Mucosa of descending colon (tissue), 3 donors: Measurements from ENCODE around the gene SYT8. TPM values are rescaled to one million over a fixed set of nuclear protein-coding genes. Genes with fewer than 3 reads are reported as not detected.
A peak's percentile ranks its signal among the peaks of the same experiment; 100 is the strongest.

ENCODE experiments used
- ATAC-seq: fragments of 200-7000 bp; cut with Tn5 transposase; one replicate; pipeline ENCODE4 v1.9.1; 2020; ENCODE audit warnings: mild to moderate bottlenecking, moderate library complexity
- DNase-seq, 3 donors: peaks; one replicate each; pipeline ENCODE4 v3.0.0-alpha.2; 2020
- H3K36me3 ChIP-seq: fragments of 200-600 bp; one replicate; pipeline ENCODE4 v1.8.0; 2021; ENCODE audit warnings: low read depth, mild to moderate bottlenecking
- H3K4me1 ChIP-seq: fragments of 200-600 bp; one replicate; pipeline ENCODE4 v1.8.0; 2021; ENCODE audit warnings: low read depth, mild to moderate bottlenecking
- H3K4me3 ChIP-seq: fragments of 200-600 bp; one replicate; pipeline ENCODE4 v1.8.0; 2021; ENCODE audit warnings: mild to moderate bottlenecking
- H3K9me3 ChIP-seq: fragments of 200-600 bp; one replicate; pipeline ENCODE4 v1.8.0; 2021; ENCODE audit warnings: mild to moderate bottlenecking
- CTCF ChIP-seq: fragments of 200-600 bp; IDR thresholded peaks from one replicate; pipeline ENCODE4 v1.8.0; 2022; ENCODE audit warnings: antibody characterized with exemption, mild to moderate bottlenecking
- intact Hi-C, 2 donors: fragments of 100-400 bp; cut with DNase I in 1 of 2; cut with micrococcal nuclease in 1 of 2; formaldehyde crosslinking; loops; one replicate each; pipeline versions ENCODE4 v1.11.0 to v1.11.1; 2022; cut with DNase I, micrococcal nuclease
- total RNA-seq, 3 donors: library from RNA; stranded (reverse); fragmentation: NEBNext Ultra II Directional in 2 of 3; extraction: Animal tissue kit (Norgen Biotek cat#: 25700) in 2 of 3; gene quantifications; one replicate each; pipeline versions ENCODE4 v1.2.1 to v1.2.4, GENCODE V29; 2021 to 2023
- donor health status: DM: no; HTN: no; CAD: no; lungs with moderate emphysema.
- donor health status: DM: no; HTN: no; CAD: no.
- donor health status: DM: no; HTN: yes; CAD: no.

Gene SYT8
- total RNA-seq, 3 donors from 2014 or later = 0.98 to 2.4 (median 2.1) TPM

- ATAC-seq = peak; percentile 24
- DNase-seq = peak; percentile 71 to 82 (median 76)
- no peaks in the 10 kb centered on the region for H3K9me3 ChIP-seq
- peaks cover 50% of the 10 kb centered on the region for H3K4me1 ChIP-seq
- no peak overlapping the region for H3K4me3 ChIP-seq
- peak; percentile 95 for TF ChIP-seq CTCF
- no peaks in the 10 kb centered on the region for H3K36me3 ChIP-seq
- intact Hi-C loops = loop anchor here (2.0 to 5.0 kb wide), 3 partner anchors 70 to 180 kb away; partner anchors contain the start of gene CTSD (in 1 of the 2)
Measured at GRCh38 chr11:1832211-1832919, 2.4 kb upstream of the SYT8 start.

DNA sequence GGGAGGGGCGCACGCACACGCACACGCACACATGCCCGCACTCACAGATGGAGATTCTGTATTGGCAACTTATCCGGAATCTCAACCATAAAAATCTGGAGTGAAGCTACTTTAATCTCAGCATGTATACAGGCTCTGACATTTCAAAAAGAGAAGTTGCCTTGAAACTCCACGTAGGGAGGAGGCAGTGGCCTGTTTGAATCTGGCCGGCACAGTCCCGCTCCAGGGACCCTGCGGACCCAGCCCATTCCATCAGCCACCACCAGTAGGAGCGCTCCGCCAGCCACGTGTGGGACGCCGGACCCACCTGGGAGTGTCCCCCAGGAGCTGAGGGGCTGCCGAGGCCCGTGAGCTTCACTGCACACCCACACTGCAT lies 1.9 kb upstream of the SYT8 start:
- DNase-seq (peak in 1 of 3 donors; percentile 32), ATAC-seq (no peak)
- no peaks in the 10 kb centered on the region for H3K36me3 ChIP-seq
- intact Hi-C loops = loop anchor here (2.0 to 5.0 kb wide), 3 partner anchors 71 to 181 kb away; partner anchors contain the start of gene CTSD (in 1 of the 2)
- no peaks in the 10 kb centered on the region for H3K9me3 ChIP-seq
- no peak for TF ChIP-seq CTCF
- no peak overlapping the region for H3K4me3 ChIP-seq
- peaks cover 55% of the 10 kb centered on the region for H3K4me1 ChIP-seq

- H3K9me3 ChIP-seq = no peaks in the 10 kb centered on the region
- DNase-seq (peak; percentile 86 to 94 (median 91)), ATAC-seq (peak; percentile 87)
- H3K36me3 ChIP-seq = no peaks in the 10 kb centered on the region
- intact Hi-C loops = loop anchor here in 1 of 2 donors (5.0 kb wide), 2 partner anchors 72 to 182 kb away; partner anchors contain the start of gene CTSD
- peaks cover 55% of the 10 kb centered on the region for H3K4me1 ChIP-seq
- TF ChIP-seq CTCF = no peak
- no peak overlapping the region for H3K4me3 ChIP-seq
Measured at GRCh38 chr11:1834062-1834610, 654 bp upstream of the SYT8 start.

- intact Hi-C loops = no loop called here
- no peak overlapping the region for H3K4me3 ChIP-seq
- peaks cover 46% of the 10 kb centered on the region for H3K4me1 ChIP-seq
- H3K36me3 ChIP-seq = no peaks in the 10 kb centered on the region
- DNase-seq = peak in 2 of 3 donors; percentile 36 to 58
- H3K9me3 ChIP-seq = no peaks in the 10 kb centered on the region
- TF ChIP-seq CTCF = no peak
- ATAC-seq = no peak
Measured at GRCh38 chr11:1835671-1836010, 851 bp downstream of the SYT8 start.

DNA sequence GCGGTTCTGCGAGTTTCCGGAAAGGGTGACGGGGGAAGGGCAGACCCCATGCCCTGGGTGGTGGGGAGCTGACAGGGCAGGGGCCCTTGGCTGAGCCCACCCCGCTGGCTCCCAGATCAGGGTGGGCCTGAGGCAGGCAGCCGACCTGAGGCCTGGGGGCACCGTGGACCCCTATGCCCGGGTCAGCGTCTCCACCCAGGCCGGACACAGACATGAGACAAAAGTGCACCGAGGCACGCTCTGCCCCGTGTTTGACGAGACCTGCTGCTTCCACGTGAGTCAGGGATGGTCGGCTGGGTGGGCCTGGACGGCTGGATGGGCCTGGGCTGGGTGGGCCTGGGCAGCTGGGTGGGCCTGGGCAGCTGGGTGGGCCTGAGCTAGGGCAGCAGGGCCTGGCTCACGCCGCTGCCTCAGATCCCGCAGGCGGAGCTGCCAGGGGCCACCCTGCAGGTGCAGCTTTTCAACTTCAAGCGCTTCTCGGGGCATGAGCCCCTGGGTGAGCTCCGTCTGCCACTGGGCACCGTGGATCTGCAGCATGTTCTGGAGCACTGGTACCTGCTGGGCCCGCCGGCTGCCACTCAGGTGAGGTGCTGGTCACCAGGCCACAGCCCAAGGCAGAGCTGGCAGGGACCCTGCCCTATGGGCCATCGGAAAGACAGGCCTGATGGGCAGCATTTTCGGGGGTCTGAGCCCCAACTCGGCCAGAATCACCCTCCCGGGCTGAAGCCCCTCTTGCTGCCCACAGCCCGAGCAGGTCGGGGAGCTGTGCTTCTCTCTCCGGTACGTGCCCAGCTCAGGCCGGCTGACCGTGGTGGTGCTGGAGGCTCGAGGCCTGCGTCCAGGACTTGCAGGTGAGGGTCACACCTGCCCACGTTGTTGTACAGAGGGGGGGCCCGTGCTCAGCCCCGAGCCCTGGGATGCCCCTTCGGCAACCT lies 1.5 kb downstream of the SYT8 start:
- Histone ChIP-seq H3K9me3 (no peaks in the 10 kb centered on the region), H3K4me1 (peaks cover 41% of the 10 kb centered on the region), H3K4me3 (no peak overlapping the region), H3K36me3 (no peaks in the 10 kb centered on the region)
- ATAC-seq (no peak), DNase-seq (peak in 2 of 3 donors; percentile 40 to 62)
- TF ChIP-seq CTCF = no peak
- intact Hi-C loops = no loop called here
